DMS53 treated with DMSO at 0.1 percent for 48 hours (cell line): ENCODE data around the gene SLC6A13.
"Not testable (repeated sequence)": the region's sequence is repeated elsewhere in the genome, so short reads cannot be mapped to it uniquely, and the experiment has no call there.

Experiments used
- DNase-seq: peaks from one replicate; lab custom pipeline; 2025; ENCODE audit not compliant: unreplicated experiment; lab: John Stamatoyannopoulos, UW

The SLC6A13 gene

GRCh38 chr12:265096-265495 is 2.5 kb upstream of the SLC6A13 start:
- no peak for DNase-seq

- no peak for DNase-seq
These were observed 1.6 kb upstream of the SLC6A13 start for GRCh38 chr12:264269-264668.

GRCh38 chr12:263574-263973 is 938 bp upstream of the SLC6A13 start:
- no peak for DNase-seq

- no peak for DNase-seq
These were observed 523 bp downstream of the SLC6A13 start for GRCh38 chr12:262113-262512.

GRCh38 chr12:257521-258321 is 4.9 kb downstream of the SLC6A13 start:
- DNase-seq: no peak

- no peak for DNase-seq
These were observed 5.7 kb downstream of the SLC6A13 start for GRCh38 chr12:256958-257357.

- no peak for DNase-seq
These were observed 6.4 kb downstream of the SLC6A13 start for GRCh38 chr12:256225-256624.

GRCh38 chr12:254912-255311 is 7.7 kb downstream of the SLC6A13 start:
- no peak for DNase-seq

GRCh38 chr12:254039-254438 is 8.6 kb downstream of the SLC6A13 start:
- no peak for DNase-seq

GRCh38 chr12:253116-253831 is 9.4 kb downstream of the SLC6A13 start:
- DNase-seq: no peak

- no peak for DNase-seq
These were observed 10.0 kb downstream of the SLC6A13 start for GRCh38 chr12:252636-253035.

GRCh38 chr12:247271-247670 is 15.4 kb downstream of the SLC6A13 start:
- no peak for DNase-seq

GRCh38 chr12:243381-243780 is 19.3 kb downstream of the SLC6A13 start:
- no peak for DNase-seq

GRCh38 chr12:242496-242895 is 20.1 kb downstream of the SLC6A13 start:
- no peak for DNase-seq

GRCh38 chr12:241266-241665 is 21.4 kb downstream of the SLC6A13 start:
- no peak for DNase-seq

- no peak for DNase-seq
These were observed 22.1 kb downstream of the SLC6A13 start for GRCh38 chr12:240566-240965.

GRCh38 chr12:238736-239398 is 23.8 kb downstream of the SLC6A13 start:
- no peak for DNase-seq

GRCh38 chr12:238116-238515 is 24.5 kb downstream of the SLC6A13 start:
- DNase-seq: no peak

- DNase-seq: no peak
These were observed 25.4 kb downstream of the SLC6A13 start for GRCh38 chr12:237026-237815.

GRCh38 chr12:236445-236844 is 26.2 kb downstream of the SLC6A13 start:
- no peak for DNase-seq

GRCh38 chr12:235967-236366 is 26.7 kb downstream of the SLC6A13 start:
- DNase-seq: not testable (repeated sequence)
